NCI-H1436 (cell line): ENCODE measurements around the gene POLE2.
A peak's percentile ranks its signal among the peaks of the same experiment; 100 is the strongest.
"Not testable (repeated sequence)": the region's sequence is repeated elsewhere in the genome, so short reads cannot be mapped to it uniquely, and the experiment has no call there.

Source experiments
- DNase-seq: peaks from one replicate; lab custom pipeline; 2025; lab: John Stamatoyannopoulos, UW

The POLE2 gene

GRCh38 chr14:49619273-49619672 is 68.7 kb downstream of the POLE2 start:
- DNase-seq = not testable (repeated sequence)

- no peak for DNase-seq
These were observed 70.0 kb downstream of the POLE2 start for GRCh38 chr14:49617852-49618519.

GRCh38 chr14:49615776-49616175 is 72.2 kb downstream of the POLE2 start:
- no peak for DNase-seq

GRCh38 chr14:49614196-49614595 is 73.8 kb downstream of the POLE2 start:
- DNase-seq = no peak

GRCh38 chr14:49612671-49613070 is 75.3 kb downstream of the POLE2 start:
- DNase-seq = no peak

GRCh38 chr14:49612251-49612650 is 75.8 kb downstream of the POLE2 start:
- no peak for DNase-seq

- no peak for DNase-seq
These were observed 80.4 kb downstream of the POLE2 start for GRCh38 chr14:49607583-49607982.

- DNase-seq = peak; percentile 73
These were observed 89.3 kb downstream of the POLE2 start, which contains the start of gene LRR1 for GRCh38 chr14:49598485-49599300. Gene LRR1, plus strand, starts transcription at chr14:49598940. Its CDS starts 81 bp downstream, at chr14:49599021.

GRCh38 chr14:49598189-49598484 is 89.9 kb downstream of the POLE2 start:
- no peak for DNase-seq

GRCh38 chr14:49594347-49595091 is 93.5 kb downstream of the POLE2 start:
- no peak for DNase-seq
